Measurements from ENCODE around the gene FRS3. TPM values are rescaled to one million over a fixed set of nuclear protein-coding genes. Genes with fewer than 3 reads are reported as not detected.

The FRS3 gene
- total and polyA plus RNA-seq, 4 donors, result 3.7 to 11.2 (median 6.9) TPM

- no peak overlapping the region for H3K27ac ChIP-seq (ENCODE audit: low read depth in 1 of 2, low read length in 1 of 2)
- H3K9me3 ChIP-seq (ENCODE audit: control insufficient read depth in 4 of 4, insufficient read depth in 3 of 4, low read length in 3 of 4), result no peaks in the 10 kb centered on the region
- peaks cover 0 to 6% (median 0%) of the 10 kb centered on the region in 5 donors for H3K4me1 ChIP-seq (ENCODE audit: control insufficient read depth in 5 of 5, insufficient read depth in 5 of 5, low read length in 5 of 5)
- peaks cover 0 to 5% (median 3%) of the 10 kb centered on the region in 4 donors for H3K36me3 ChIP-seq (ENCODE audit: control insufficient read depth in 4 of 4, insufficient read depth in 4 of 4, low read length in 4 of 4)
- H3K27me3 ChIP-seq (ENCODE audit: control insufficient read depth in 3 of 3, insufficient read depth in 3 of 3, low read length in 2 of 3), result no peaks in the 10 kb centered on the region
- no peak overlapping the region for H3K4me3 ChIP-seq
- 93 to 98% methylated on average over 3 of the region's 3 CpGs for WGBS, 2 donors
- H3K9ac ChIP-seq (ENCODE audit: insufficient read depth in 1 of 2, low read length in 2 of 2), result no peak overlapping the region
- no peak for DNase-seq
- ATAC-seq (ENCODE audit: insufficient read depth, low FRiP score), result no peak
- no peak for TF ChIP-seq CTCF (IDR thresholded peaks at IDR 0.05; ENCODE audit: control extremely low read depth, extremely low read depth)
Measured at GRCh38 chr6:41811095-41811494, 31.4 kb upstream of the FRS3 start.

GRCh38 chr6:41805830-41806774 is 26.4 kb upstream of the FRS3 start:
- no peak for TF ChIP-seq CTCF (IDR thresholded peaks at IDR 0.05; ENCODE audit: control extremely low read depth, extremely low read depth)
- DNase-seq (no peak), ATAC-seq (ENCODE audit: insufficient read depth, low FRiP score) (no peak)
- 96 to 98% methylated on average over 69 to 74 of the region's 74 CpGs for WGBS, 2 donors
- Histone ChIP-seq H3K4me3 (no peak overlapping the region), H3K4me1 (ENCODE audit: control insufficient read depth in 5 of 5, insufficient read depth in 5 of 5, low read length in 5 of 5) (no peaks in the 10 kb centered on the region), H3K27ac (ENCODE audit: low read depth in 1 of 2, low read length in 1 of 2) (no peak overlapping the region), H3K9me3 (ENCODE audit: control insufficient read depth in 4 of 4, insufficient read depth in 3 of 4, low read length in 3 of 4) (no peaks in the 10 kb centered on the region), H3K36me3 (ENCODE audit: control insufficient read depth in 4 of 4, insufficient read depth in 4 of 4, low read length in 4 of 4) (peaks cover 0 to 13% (median 2%) of the 10 kb centered on the region in 4 donors), H3K9ac (ENCODE audit: insufficient read depth in 1 of 2, low read length in 2 of 2) (no peak overlapping the region), H3K27me3 (ENCODE audit: control insufficient read depth in 3 of 3, insufficient read depth in 3 of 3, low read length in 2 of 3) (no peaks in the 10 kb centered on the region)

GRCh38 chr6:41801380-41801779 is 21.7 kb upstream of the FRS3 start:
- no peak overlapping the region for H3K27ac ChIP-seq (ENCODE audit: low read depth in 1 of 2, low read length in 1 of 2)
- H3K4me1 ChIP-seq (ENCODE audit: control insufficient read depth in 5 of 5, insufficient read depth in 5 of 5, low read length in 5 of 5), result no peaks in the 10 kb centered on the region
- WGBS, 2 donors, result 85 to 88% methylated on average over 2 of the region's 2 CpGs
- peaks cover 3 to 15% (median 7%) of the 10 kb centered on the region in 4 donors for H3K36me3 ChIP-seq (ENCODE audit: control insufficient read depth in 4 of 4, insufficient read depth in 4 of 4, low read length in 4 of 4)
- H3K4me3 ChIP-seq, result no peak overlapping the region
- H3K27me3 ChIP-seq (ENCODE audit: control insufficient read depth in 3 of 3, insufficient read depth in 3 of 3, low read length in 2 of 3), result no peaks in the 10 kb centered on the region
- TF ChIP-seq CTCF (IDR thresholded peaks at IDR 0.05; ENCODE audit: control extremely low read depth, extremely low read depth), result no peak
- DNase-seq, result no peak
- H3K9ac ChIP-seq (ENCODE audit: insufficient read depth in 1 of 2, low read length in 2 of 2), result no peak overlapping the region
- no peak for ATAC-seq (ENCODE audit: insufficient read depth, low FRiP score)
- no peaks in the 10 kb centered on the region for H3K9me3 ChIP-seq (ENCODE audit: control insufficient read depth in 4 of 4, insufficient read depth in 3 of 4, low read length in 3 of 4)

Data from lung (tissue), 12 donors.